ENCODE data around the gene EFHD2. TPM values are rescaled to one million over a fixed set of nuclear protein-coding genes. Genes with fewer than 3 reads are reported as not detected.

Gene EFHD2
- polyA plus RNA-seq, 1 donor from 2014 or later = 10.3 TPM

DNA sequence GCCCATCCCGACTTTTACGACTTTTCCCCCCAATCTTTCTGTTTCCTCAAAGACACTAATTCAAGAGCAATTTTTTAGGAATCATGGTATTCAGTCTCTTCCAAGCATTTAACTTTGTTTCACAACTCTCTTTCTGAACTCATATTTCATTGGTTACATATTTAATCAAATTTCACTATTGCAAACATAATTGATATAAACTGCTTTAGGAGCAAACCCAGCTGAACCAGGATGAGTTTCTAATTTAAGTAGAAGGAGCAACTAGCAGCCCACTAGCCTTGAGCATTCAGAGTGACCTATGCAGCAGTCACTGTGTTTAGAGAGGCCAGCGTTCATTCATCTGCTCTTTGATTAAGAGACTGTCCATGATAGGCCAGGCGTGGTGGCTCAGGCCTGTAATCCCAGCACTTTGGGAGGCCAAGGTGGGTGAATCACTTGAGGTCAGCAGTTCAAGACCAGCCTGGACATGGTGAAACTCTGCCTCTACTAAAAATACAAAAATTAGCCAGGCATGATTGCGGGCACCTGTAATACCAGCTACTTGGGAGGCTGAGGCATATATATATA lies 68.0 kb downstream of the EFHD2 start:
- no peaks in the 10 kb centered on the region for H3K36me3 ChIP-seq (ENCODE audit: insufficient read depth, low read length)
- no peak overlapping the region for H3K9ac ChIP-seq (ENCODE audit: low read length)
- no peaks in the 10 kb centered on the region for H3K79me2 ChIP-seq (replicated peaks; ENCODE audit: insufficient read depth, low read length)
- no peak overlapping the region for H3K27ac ChIP-seq (ENCODE audit: low read length)
- H3K4me3 ChIP-seq (ENCODE audit: low read length) = no peak overlapping the region
- H2AFZ ChIP-seq (ENCODE audit: low read depth, low read length) = no peak overlapping the region
- H3K9me2 ChIP-seq (ENCODE audit: insufficient read depth, low read length) = no peaks in the 10 kb centered on the region
- TF ChIP-seq SMC3 (conservative IDR thresholded peaks at IDR 0.05; ENCODE audit: poor library complexity) = no peak
- H3F3A ChIP-seq (ENCODE audit: insufficient read depth, low read length, poor library complexity, severe bottlenecking) = no peaks in the 10 kb centered on the region
- no peaks in the 10 kb centered on the region for H4K20me1 ChIP-seq (ENCODE audit: insufficient read depth)
- no peaks in the 10 kb centered on the region for H3K27me3 ChIP-seq (ENCODE audit: insufficient read depth, low read depth, low read length)
- H3K4me2 ChIP-seq (ENCODE audit: low read length) = no peak overlapping the region
- no peaks in the 10 kb centered on the region for H3K9me3 ChIP-seq (ENCODE audit: low read length)

Other genes starting within 250 kb of the EFHD2 start
- gene FHAD1, start 162.7 kb upstream of the EFHD2 start, polyA plus RNA-seq = 0.46 TPM in 1 of 2 replicates, not detected in the other
- not detected in 2 replicates for gene CTRC, start 28.6 kb downstream of the EFHD2 start, polyA plus RNA-seq
- not detected in 2 replicates for gene CELA2A, start 46.8 kb downstream of the EFHD2 start, polyA plus RNA-seq
- gene CELA2B, start 66.2 kb downstream of the EFHD2 start, polyA plus RNA-seq = not detected in 2 replicates
- gene CASP9, start 114.3 kb downstream of the EFHD2 start, polyA plus RNA-seq = 13.4 and 13.7 TPM in 2 replicates
- gene DNAJC16, start 117.0 kb downstream of the EFHD2 start, polyA plus RNA-seq = 10.9 and 16.7 TPM in 2 replicates
- gene AGMAT, start 175.2 kb downstream of the EFHD2 start, polyA plus RNA-seq = not detected in 2 replicates
- 3.8 and 4.9 TPM in 2 replicates for gene DDI2, start 207.6 kb downstream of the EFHD2 start, polyA plus RNA-seq

Measured in neural cell (in vitro differentiated cells).